ENCODE measurements around the gene STRN. TPM values are rescaled to one million over a fixed set of nuclear protein-coding genes. Genes with fewer than 3 reads are reported as not detected.

Gene STRN
- total and polyA plus RNA-seq, 2 of the 13 experiments (the other 11 are each of a cell fraction or from before 2014, with no cell fraction given): 10.4 to 19.3 TPM

DNA sequence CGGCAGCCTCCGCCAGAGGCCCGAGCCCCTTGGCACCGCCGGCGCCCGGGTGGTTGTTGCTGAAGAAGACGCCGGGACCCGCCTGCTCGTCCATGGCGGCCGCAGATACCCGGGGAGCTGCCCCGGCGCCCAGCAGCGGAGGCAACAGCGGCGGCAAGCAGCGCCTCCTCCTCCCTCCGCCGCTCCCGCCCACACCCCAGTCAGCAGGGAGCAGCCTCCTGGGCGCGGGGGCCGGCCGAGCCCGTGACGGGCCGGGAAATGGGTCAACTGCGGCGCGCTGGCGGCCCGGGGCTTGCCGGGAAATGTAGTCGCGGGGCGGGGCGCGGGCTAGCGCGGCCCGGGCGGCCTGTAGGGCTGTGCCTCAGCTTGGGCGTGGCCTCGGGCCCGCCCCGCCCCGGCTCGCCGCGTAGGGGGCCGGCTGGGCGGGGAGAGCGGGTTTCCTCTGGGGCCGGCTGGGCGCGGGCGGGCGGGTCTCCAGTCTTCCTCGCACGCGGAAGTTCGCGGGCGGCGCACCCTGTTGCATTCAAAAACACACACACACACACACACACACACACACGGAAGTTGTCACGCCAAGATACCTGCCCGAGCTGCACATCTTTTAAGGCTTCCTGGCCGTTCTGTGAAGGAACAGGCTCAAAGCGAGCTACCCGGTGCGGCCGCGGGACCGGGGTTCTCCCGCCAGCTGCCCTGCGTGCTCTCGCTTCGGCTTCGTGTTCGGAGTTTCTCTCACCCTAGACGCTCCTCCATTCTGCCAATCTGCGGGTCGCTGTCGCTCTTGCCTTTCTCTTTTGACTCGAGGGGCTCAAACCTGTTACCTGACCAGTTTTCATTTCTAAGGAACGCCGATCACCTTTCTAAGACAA lies at the start of gene STRN (continued):
- TF ChIP-seq ZFP36L1 (CRISPR knock-in tag; IDR thresholded peaks at IDR 0.05): peak; percentile 22; the same call in 1 of the 2 replicates
- no peak; the same call in 1 of the 2 replicates for TF ChIP-seq CREB1 (IDR thresholded peaks at IDR 0.05)
- TF ChIP-seq CREB1 (CRISPR knock-in tag; IDR thresholded peaks at IDR 0.05): no peak
- no peak for TF ChIP-seq SP1 (IDR thresholded peaks at IDR 0.05)
- peak; percentile 78 for TF ChIP-seq SP1 (CRISPR knock-in tag; IDR thresholded peaks at IDR 0.05)
- peak; percentile 76 for TF ChIP-seq AGO2 (optimal IDR thresholded peaks at IDR 0.05; ENCODE audit: low read depth, low read length)
- peak; percentile 83; the same call in 1 of the 2 replicates for TF ChIP-seq TMF1 (CRISPR knock-in tag; IDR thresholded peaks at IDR 0.05; ENCODE audit: low read depth)
- TF ChIP-seq ZNF30 (CRISPR knock-in tag; IDR thresholded peaks at IDR 0.05): peak; percentile 70; the same call in 1 of the 2 replicates
- no peak for TF ChIP-seq DNMT1 (CRISPR knock-in tag; IDR thresholded peaks at IDR 0.05)
- TF ChIP-seq GATAD1 (CRISPR knock-in tag; IDR thresholded peaks at IDR 0.05): peak; percentile 69; the same call in 1 of the 2 replicates
- TF ChIP-seq HOXA5 (CRISPR knock-in tag; IDR thresholded peaks at IDR 0.05): peak; percentile 14; the same call in 1 of the 2 replicates
- TF ChIP-seq, protein P1, sequence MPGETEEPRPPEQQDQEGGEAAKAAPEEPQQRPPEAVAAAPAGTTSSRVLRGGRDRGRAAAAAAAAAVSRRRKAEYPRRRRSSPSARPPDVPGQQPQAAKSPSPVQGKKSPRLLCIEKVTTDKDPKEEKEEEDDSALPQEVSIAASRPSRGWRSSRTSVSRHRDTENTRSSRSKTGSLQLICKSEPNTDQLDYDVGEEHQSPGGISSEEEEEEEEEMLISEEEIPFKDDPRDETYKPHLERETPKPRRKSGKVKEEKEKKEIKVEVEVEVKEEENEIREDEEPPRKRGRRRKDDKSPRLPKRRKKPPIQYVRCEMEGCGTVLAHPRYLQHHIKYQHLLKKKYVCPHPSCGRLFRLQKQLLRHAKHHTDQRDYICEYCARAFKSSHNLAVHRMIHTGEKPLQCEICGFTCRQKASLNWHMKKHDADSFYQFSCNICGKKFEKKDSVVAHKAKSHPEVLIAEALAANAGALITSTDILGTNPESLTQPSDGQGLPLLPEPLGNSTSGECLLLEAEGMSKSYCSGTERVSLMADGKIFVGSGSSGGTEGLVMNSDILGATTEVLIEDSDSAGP (CRISPR knock-in tag; IDR thresholded peaks at IDR 0.05; ENCODE audit: borderline replicate concordance): peak; percentile 78
- TF ChIP-seq, protein P2, sequence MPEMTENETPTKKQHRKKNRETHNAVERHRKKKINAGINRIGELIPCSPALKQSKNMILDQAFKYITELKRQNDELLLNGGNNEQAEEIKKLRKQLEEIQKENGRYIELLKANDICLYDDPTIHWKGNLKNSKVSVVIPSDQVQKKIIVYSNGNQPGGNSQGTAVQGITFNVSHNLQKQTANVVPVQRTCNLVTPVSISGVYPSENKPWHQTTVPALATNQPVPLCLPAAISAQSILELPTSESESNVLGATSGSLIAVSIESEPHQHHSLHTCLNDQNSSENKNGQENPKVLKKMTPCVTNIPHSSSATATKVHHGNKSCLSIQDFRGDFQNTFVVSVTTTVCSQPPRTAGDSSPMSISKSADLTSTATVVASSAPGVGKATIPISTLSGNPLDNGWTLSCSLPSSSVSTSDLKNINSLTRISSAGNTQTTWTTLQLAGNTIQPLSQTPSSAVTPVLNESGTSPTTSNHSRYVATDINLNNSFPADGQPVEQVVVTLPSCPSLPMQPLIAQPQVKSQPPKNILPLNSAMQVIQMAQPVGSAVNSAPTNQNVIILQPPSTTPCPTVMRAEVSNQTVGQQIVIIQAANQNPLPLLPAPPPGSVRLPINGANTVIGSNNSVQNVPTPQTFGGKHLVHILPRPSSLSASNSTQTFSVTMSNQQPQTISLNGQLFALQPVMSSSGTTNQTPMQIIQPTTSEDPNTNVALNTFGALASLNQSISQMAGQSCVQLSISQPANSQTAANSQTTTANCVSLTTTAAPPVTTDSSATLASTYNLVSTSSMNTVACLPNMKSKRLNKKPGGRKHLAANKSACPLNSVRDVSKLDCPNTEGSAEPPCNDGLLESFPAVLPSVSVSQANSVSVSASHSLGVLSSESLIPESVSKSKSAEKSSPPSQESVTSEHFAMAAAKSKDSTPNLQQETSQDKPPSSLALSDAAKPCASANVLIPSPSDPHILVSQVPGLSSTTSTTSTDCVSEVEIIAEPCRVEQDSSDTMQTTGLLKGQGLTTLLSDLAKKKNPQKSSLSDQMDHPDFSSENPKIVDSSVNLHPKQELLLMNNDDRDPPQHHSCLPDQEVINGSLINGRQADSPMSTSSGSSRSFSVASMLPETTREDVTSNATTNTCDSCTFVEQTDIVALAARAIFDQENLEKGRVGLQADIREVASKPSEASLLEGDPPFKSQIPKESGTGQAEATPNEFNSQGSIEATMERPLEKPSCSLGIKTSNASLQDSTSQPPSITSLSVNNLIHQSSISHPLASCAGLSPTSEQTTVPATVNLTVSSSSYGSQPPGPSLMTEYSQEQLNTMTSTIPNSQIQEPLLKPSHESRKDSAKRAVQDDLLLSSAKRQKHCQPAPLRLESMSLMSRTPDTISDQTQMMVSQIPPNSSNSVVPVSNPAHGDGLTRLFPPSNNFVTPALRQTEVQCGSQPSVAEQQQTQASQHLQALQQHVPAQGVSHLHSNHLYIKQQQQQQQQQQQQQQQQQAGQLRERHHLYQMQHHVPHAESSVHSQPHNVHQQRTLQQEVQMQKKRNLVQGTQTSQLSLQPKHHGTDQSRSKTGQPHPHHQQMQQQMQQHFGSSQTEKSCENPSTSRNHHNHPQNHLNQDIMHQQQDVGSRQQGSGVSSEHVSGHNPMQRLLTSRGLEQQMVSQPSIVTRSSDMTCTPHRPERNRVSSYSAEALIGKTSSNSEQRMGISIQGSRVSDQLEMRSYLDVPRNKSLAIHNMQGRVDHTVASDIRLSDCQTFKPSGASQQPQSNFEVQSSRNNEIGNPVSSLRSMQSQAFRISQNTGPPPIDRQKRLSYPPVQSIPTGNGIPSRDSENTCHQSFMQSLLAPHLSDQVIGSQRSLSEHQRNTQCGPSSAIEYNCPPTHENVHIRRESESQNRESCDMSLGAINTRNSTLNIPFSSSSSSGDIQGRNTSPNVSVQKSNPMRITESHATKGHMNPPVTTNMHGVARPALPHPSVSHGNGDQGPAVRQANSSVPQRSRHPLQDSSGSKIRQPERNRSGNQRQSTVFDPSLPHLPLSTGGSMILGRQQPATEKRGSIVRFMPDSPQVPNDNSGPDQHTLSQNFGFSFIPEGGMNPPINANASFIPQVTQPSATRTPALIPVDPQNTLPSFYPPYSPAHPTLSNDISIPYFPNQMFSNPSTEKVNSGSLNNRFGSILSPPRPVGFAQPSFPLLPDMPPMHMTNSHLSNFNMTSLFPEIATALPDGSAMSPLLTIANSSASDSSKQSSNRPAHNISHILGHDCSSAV (CRISPR knock-in tag; IDR thresholded peaks at IDR 0.05; ENCODE audit: borderline replicate concordance): no peak
- TF ChIP-seq, protein P3, sequence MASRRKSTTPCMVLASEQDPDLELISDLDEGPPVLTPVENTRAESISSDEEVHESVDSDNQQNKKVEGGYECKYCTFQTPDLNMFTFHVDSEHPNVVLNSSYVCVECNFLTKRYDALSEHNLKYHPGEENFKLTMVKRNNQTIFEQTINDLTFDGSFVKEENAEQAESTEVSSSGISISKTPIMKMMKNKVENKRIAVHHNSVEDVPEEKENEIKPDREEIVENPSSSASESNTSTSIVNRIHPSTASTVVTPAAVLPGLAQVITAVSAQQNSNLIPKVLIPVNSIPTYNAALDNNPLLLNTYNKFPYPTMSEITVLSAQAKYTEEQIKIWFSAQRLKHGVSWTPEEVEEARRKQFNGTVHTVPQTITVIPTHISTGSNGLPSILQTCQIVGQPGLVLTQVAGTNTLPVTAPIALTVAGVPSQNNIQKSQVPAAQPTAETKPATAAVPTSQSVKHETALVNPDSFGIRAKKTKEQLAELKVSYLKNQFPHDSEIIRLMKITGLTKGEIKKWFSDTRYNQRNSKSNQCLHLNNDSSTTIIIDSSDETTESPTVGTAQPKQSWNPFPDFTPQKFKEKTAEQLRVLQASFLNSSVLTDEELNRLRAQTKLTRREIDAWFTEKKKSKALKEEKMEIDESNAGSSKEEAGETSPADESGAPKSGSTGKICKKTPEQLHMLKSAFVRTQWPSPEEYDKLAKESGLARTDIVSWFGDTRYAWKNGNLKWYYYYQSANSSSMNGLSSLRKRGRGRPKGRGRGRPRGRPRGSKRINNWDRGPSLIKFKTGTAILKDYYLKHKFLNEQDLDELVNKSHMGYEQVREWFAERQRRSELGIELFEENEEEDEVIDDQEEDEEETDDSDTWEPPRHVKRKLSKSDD (CRISPR knock-in tag; IDR thresholded peaks at IDR 0.05; ENCODE audit: low read depth): 0 out of 2 replicates have a peak, but pooled peaks have one; percentile 17
- TF ChIP-seq IRX3 (CRISPR knock-in tag; IDR thresholded peaks at IDR 0.05; ENCODE audit: borderline replicate concordance, low read depth): no peak; the same call in 1 of the 2 replicates
- 0 out of 2 replicates have a peak, but pooled peaks have one; percentile 54 for TF ChIP-seq ZNF724P (CRISPR knock-in tag; IDR thresholded peaks at IDR 0.05; ENCODE audit: borderline replicate concordance)
